HepG2 (cell line): Measurements from ENCODE around the gene MMS19. TPM values are rescaled to one million over a fixed set of nuclear protein-coding genes. Genes with fewer than 3 reads are reported as not detected.

ENCODE experiments used
- ATF6 ChIP-seq: sonication (generic); formaldehyde crosslinking; conservative IDR thresholded peaks from 2 replicates; pipeline ENCODE4 v1.4.0; 2020; ENCODE audit warnings: missing genetic modification reagents
- BATF2 ChIP-seq: sonication (generic); formaldehyde crosslinking; IDR thresholded peaks from 2 replicates; pipeline ENCODE4 v1.8.0; 2022; ENCODE audit warnings: mild to moderate bottlenecking, missing genetic modification reagents, moderate library complexity
- EEA1 ChIP-seq: sonication (generic); formaldehyde crosslinking; IDR thresholded peaks from 2 replicates; pipeline ENCODE4 v1.5.1; 2020; ENCODE audit warnings: mild to moderate bottlenecking, missing genetic modification reagents, borderline replicate concordance
- FOXC1 ChIP-seq: sonication (generic); formaldehyde crosslinking; IDR thresholded peaks from 2 replicates; pipeline ENCODE4 v1.8.0; 2022; ENCODE audit warnings: mild to moderate bottlenecking, missing genetic modification reagents, borderline replicate concordance
- FUBP1 ChIP-seq: sonication (generic); formaldehyde crosslinking; IDR thresholded peaks from 2 replicates; pipeline ENCODE4 v1.5.1; 2020; ENCODE audit warnings: missing genetic modification reagents, mild to moderate bottlenecking, borderline replicate concordance
- KDM4B ChIP-seq: sonication (generic); formaldehyde crosslinking; IDR thresholded peaks from 2 replicates; pipeline ENCODE4 v1.4.0; 2020; ENCODE audit warnings: missing genetic modification reagents
- MEIS2 ChIP-seq: sonication (generic); formaldehyde crosslinking; IDR thresholded peaks from 2 replicates; pipeline ENCODE4 v1.9.0; 2021; ENCODE audit warnings: mild to moderate bottlenecking, missing genetic modification reagents
- MIER3 ChIP-seq: IDR thresholded peaks from 2 replicates; pipeline ENCODE4 v1.6.1; 2016; ENCODE audit warnings: missing compliant biosample characterization, borderline replicate concordance
- SNAPC5 ChIP-seq: sonication (generic); formaldehyde crosslinking; IDR thresholded peaks from 2 replicates; pipeline ENCODE4 v1.8.1; 2023; ENCODE audit warnings: mild to moderate bottlenecking, missing genetic modification reagents, borderline replicate concordance
- SP4 ChIP-seq: sonication (generic); formaldehyde crosslinking; IDR thresholded peaks from 2 replicates; pipeline ENCODE4 v1.8.1; 2023; ENCODE audit warnings: mild to moderate bottlenecking, missing genetic modification reagents
- SRF ChIP-seq: IDR thresholded peaks from 2 replicates; pipeline ENCODE4 v1.6.1; 2011; ENCODE audit warnings: mild to moderate bottlenecking, low read depth, low read length, moderate library complexity
- TERF1 ChIP-seq: sonication (generic); formaldehyde crosslinking; IDR thresholded peaks from 2 replicates; pipeline ENCODE4 v1.8.0; 2022; ENCODE audit warnings: mild to moderate bottlenecking, missing genetic modification reagents, moderate library complexity
- TOE1 ChIP-seq: sonication (generic); formaldehyde crosslinking; IDR thresholded peaks from 2 replicates; pipeline ENCODE4 v1.4.0; 2020; ENCODE audit warnings: mild to moderate bottlenecking, missing genetic modification reagents
- WIZ ChIP-seq: sonication (generic); formaldehyde crosslinking; IDR thresholded peaks from 2 replicates; pipeline ENCODE4 v1.5.1; 2020; ENCODE audit warnings: mild to moderate bottlenecking, missing genetic modification reagents
- ZFP41 ChIP-seq: sonication (generic); formaldehyde crosslinking; IDR thresholded peaks from 2 replicates; pipeline ENCODE4 v1.4.0; 2020; ENCODE audit warnings: mild to moderate bottlenecking, missing genetic modification reagents, borderline replicate concordance
- ZFP62 ChIP-seq: sonication (generic); formaldehyde crosslinking; IDR thresholded peaks from 2 replicates; pipeline ENCODE4 v1.4.0; 2020; ENCODE audit warnings: missing genetic modification reagents
- ZNF281 ChIP-seq: sonication (generic); formaldehyde crosslinking; IDR thresholded peaks from 2 replicates; pipeline ENCODE4 v1.4.0; 2020; ENCODE audit warnings: missing genetic modification reagents, borderline replicate concordance
- ZNF343 ChIP-seq: sonication (generic); formaldehyde crosslinking; IDR thresholded peaks from 2 replicates; pipeline ENCODE4 v1.4.0; 2020; ENCODE audit warnings: mild to moderate bottlenecking, missing genetic modification reagents
- ZNF556 ChIP-seq: sonication (generic); formaldehyde crosslinking; IDR thresholded peaks from 2 replicates; pipeline ENCODE4 v1.4.0; 2020; ENCODE audit warnings: mild to moderate bottlenecking, missing genetic modification reagents, borderline replicate concordance
- ZNF564 ChIP-seq: sonication (generic); formaldehyde crosslinking; IDR thresholded peaks from 2 replicates; pipeline ENCODE4 v1.8.1; 2023; ENCODE audit warnings: mild to moderate bottlenecking, missing genetic modification reagents
- ZNF570 ChIP-seq: sonication (generic); formaldehyde crosslinking; IDR thresholded peaks from 2 replicates; pipeline ENCODE4 v1.4.0; 2020; ENCODE audit warnings: mild to moderate bottlenecking, missing genetic modification reagents, borderline replicate concordance
- polyA plus RNA-seq, 8 experiments: library from polyadenylated mRNA; depleted of rRNA in 3 of 8; stranded (reverse) in 7 of 8; unstranded in 1 of 8; fragments of >200 nt; fragmentation: Illumina TruSeq in 4 of 8; extraction: Trizol in 4 of 8; gene quantifications; 2 replicates each; pipeline versions ENCODE4 v1.2.1 to v1.2.3, GENCODE V29; 2011 to 2016; ENCODE audit warnings: low read depth in 4 of 8, missing spikeins in 1 of 8, mixed read lengths in 1 of 8; ENCODE audit not compliant: insufficient read depth in 1 of 8
- total RNA-seq, 5 experiments: library from RNA; depleted of rRNA; stranded (reverse); fragments of >200 nt; fragmentation: Illumina TruSeq; extraction: Trizol; gene quantifications; 2 replicates each; pipeline ENCODE4 v1.2.3, GENCODE V29; 2016; ENCODE audit warnings: low read depth in 1 of 5

MMS19 gene
- total and polyA plus RNA-seq, 2 of the 13 experiments (the other 11 are each of a cell fraction or from before 2014, with no cell fraction given): 76.4 to 107 TPM

- TF ChIP-seq TERF1 (no peak), MIER3 (no peak), ZNF343 (no peak), ZNF564 (CRISPR knock-in tag) (no peak), MEIS2 (CRISPR knock-in tag) (no peak), ZFP41 (no peak), FOXC1 (CRISPR knock-in tag) (0 out of 2 replicates have a peak, but pooled peaks have one; percentile 35), TOE1 (CRISPR knock-in tag) (no peak), EEA1 (CRISPR knock-in tag) (no peak), WIZ (0 out of 2 replicates have a peak, but pooled peaks have one; percentile 60), SNAPC5 (CRISPR knock-in tag) (no peak), ZNF281 (CRISPR knock-in tag) (no peak), FUBP1 (no peak), KDM4B (no peak; the same call in 1 of the 2 replicates), BATF2 (CRISPR knock-in tag) (no peak), ATF6 (CRISPR knock-in tag) (no peak), SRF (no peak), ZNF570 (CRISPR knock-in tag) (no peak), SP4 (CRISPR knock-in tag) (0 out of 2 replicates have a peak, but pooled peaks have one; percentile 20), ZFP62 (CRISPR knock-in tag) (no peak), ZNF556 (CRISPR knock-in tag) (0 out of 2 replicates have a peak, but pooled peaks have one; percentile 25)
Observed at GRCh38 chr10:97427571-97428179, 70.5 kb downstream of the MMS19 start (continued).
